ENCODE results near the gene RASA4.
"Not testable (repeated sequence)": the region's sequence is repeated elsewhere in the genome, so short reads cannot be mapped to it uniquely, and the experiment has no call there.

Gene RASA4

GRCh38 chr7:102627271-102627904 is 10.8 kb upstream of the RASA4 start:
- not testable (repeated sequence) for H3K36me3 ChIP-seq (ENCODE audit: control insufficient read depth in 2 of 2, insufficient read depth in 2 of 2, low read length in 2 of 2)

GRCh38 chr7:102618122-102618521 is 1.6 kb upstream of the RASA4 start:
- not testable (repeated sequence) for H3K9ac ChIP-seq (ENCODE audit: low read length in 2 of 2); H3K27me3 ChIP-seq (ENCODE audit: control insufficient read depth in 1 of 2, insufficient read depth in 2 of 2, low read length in 2 of 2); H3K27ac ChIP-seq (ENCODE audit: low read length); H3K4me1 ChIP-seq (ENCODE audit: control insufficient read depth, insufficient read depth, low read length); H3K9me3 ChIP-seq (ENCODE audit: control insufficient read depth in 2 of 2, low read length in 2 of 2); H3K4me3 ChIP-seq (ENCODE audit: low read length in 2 of 2); H3K36me3 ChIP-seq (ENCODE audit: control insufficient read depth in 2 of 2, insufficient read depth in 2 of 2, low read length in 2 of 2)

More at GRCh38 chr7:102627271-102627904, 10.8 kb upstream of the RASA4 start:
- not testable (repeated sequence) for H3K9ac ChIP-seq (ENCODE audit: low read length in 2 of 2); H3K4me1 ChIP-seq (ENCODE audit: control insufficient read depth, insufficient read depth, low read length); H3K27me3 ChIP-seq (ENCODE audit: control insufficient read depth in 1 of 2, insufficient read depth in 2 of 2, low read length in 2 of 2); H3K4me3 ChIP-seq (ENCODE audit: low read length in 2 of 2); H3K9me3 ChIP-seq (ENCODE audit: control insufficient read depth in 2 of 2, low read length in 2 of 2); H3K27ac ChIP-seq (ENCODE audit: low read length)

- H3K4me1 ChIP-seq (ENCODE audit: control insufficient read depth, insufficient read depth, low read length); H3K9ac ChIP-seq (ENCODE audit: low read length in 2 of 2); H3K4me3 ChIP-seq (ENCODE audit: low read length in 2 of 2); H3K9me3 ChIP-seq (ENCODE audit: control insufficient read depth in 2 of 2, low read length in 2 of 2); H3K27ac ChIP-seq (ENCODE audit: low read length); H3K36me3 ChIP-seq (ENCODE audit: control insufficient read depth in 2 of 2, insufficient read depth in 2 of 2, low read length in 2 of 2); H3K27me3 ChIP-seq (ENCODE audit: control insufficient read depth in 1 of 2, insufficient read depth in 2 of 2, low read length in 2 of 2): not testable (repeated sequence)
These were observed 626 bp downstream of the RASA4 start for GRCh38 chr7:102615930-102616329.

GRCh38 chr7:102614873-102615272 is 1.7 kb downstream of the RASA4 start:
- not testable (repeated sequence) for H3K4me1 ChIP-seq (ENCODE audit: control insufficient read depth, insufficient read depth, low read length); H3K27ac ChIP-seq (ENCODE audit: low read length)

GRCh38 chr7:102614346-102614697 is 2.2 kb downstream of the RASA4 start:
- H3K4me1 ChIP-seq (ENCODE audit: control insufficient read depth, insufficient read depth, low read length); H3K9ac ChIP-seq (ENCODE audit: low read length in 2 of 2); H3K27ac ChIP-seq (ENCODE audit: low read length); H3K27me3 ChIP-seq (ENCODE audit: control insufficient read depth in 1 of 2, insufficient read depth in 2 of 2, low read length in 2 of 2); H3K9me3 ChIP-seq (ENCODE audit: control insufficient read depth in 2 of 2, low read length in 2 of 2); H3K4me3 ChIP-seq (ENCODE audit: low read length in 2 of 2); H3K36me3 ChIP-seq (ENCODE audit: control insufficient read depth in 2 of 2, insufficient read depth in 2 of 2, low read length in 2 of 2): not testable (repeated sequence)

More at GRCh38 chr7:102614873-102615272, 1.7 kb downstream of the RASA4 start:
- H3K36me3 ChIP-seq (ENCODE audit: control insufficient read depth in 2 of 2, insufficient read depth in 2 of 2, low read length in 2 of 2); H3K9me3 ChIP-seq (ENCODE audit: control insufficient read depth in 2 of 2, low read length in 2 of 2); H3K9ac ChIP-seq (ENCODE audit: low read length in 2 of 2); H3K27me3 ChIP-seq (ENCODE audit: control insufficient read depth in 1 of 2, insufficient read depth in 2 of 2, low read length in 2 of 2); H3K4me3 ChIP-seq (ENCODE audit: low read length in 2 of 2): not testable (repeated sequence)

- H3K27ac ChIP-seq (ENCODE audit: low read length); H3K27me3 ChIP-seq (ENCODE audit: control insufficient read depth in 1 of 2, insufficient read depth in 2 of 2, low read length in 2 of 2); H3K9me3 ChIP-seq (ENCODE audit: control insufficient read depth in 2 of 2, low read length in 2 of 2); H3K9ac ChIP-seq (ENCODE audit: low read length in 2 of 2); H3K4me3 ChIP-seq (ENCODE audit: low read length in 2 of 2); H3K4me1 ChIP-seq (ENCODE audit: control insufficient read depth, insufficient read depth, low read length); H3K36me3 ChIP-seq (ENCODE audit: control insufficient read depth in 2 of 2, insufficient read depth in 2 of 2, low read length in 2 of 2): not testable (repeated sequence)
These were observed 2.8 kb downstream of the RASA4 start for GRCh38 chr7:102613575-102614345.

- not testable (repeated sequence) for H3K4me1 ChIP-seq (ENCODE audit: control insufficient read depth, insufficient read depth, low read length); H3K27me3 ChIP-seq (ENCODE audit: control insufficient read depth in 1 of 2, insufficient read depth in 2 of 2, low read length in 2 of 2); H3K9ac ChIP-seq (ENCODE audit: low read length in 2 of 2); H3K36me3 ChIP-seq (ENCODE audit: control insufficient read depth in 2 of 2, insufficient read depth in 2 of 2, low read length in 2 of 2); H3K9me3 ChIP-seq (ENCODE audit: control insufficient read depth in 2 of 2, low read length in 2 of 2)
- peak overlapping the region in 1 of 2 donors; percentile 47 for H3K4me3 ChIP-seq (ENCODE audit: low read length in 2 of 2)
- H3K27ac ChIP-seq (ENCODE audit: low read length), result peak overlapping the region; percentile 53
These were observed 4.8 kb downstream of the RASA4 start for GRCh38 chr7:102611675-102612325.

- H3K9ac ChIP-seq (ENCODE audit: low read length in 2 of 2); H3K36me3 ChIP-seq (ENCODE audit: control insufficient read depth in 2 of 2, insufficient read depth in 2 of 2, low read length in 2 of 2); H3K4me3 ChIP-seq (ENCODE audit: low read length in 2 of 2); H3K27me3 ChIP-seq (ENCODE audit: control insufficient read depth in 1 of 2, insufficient read depth in 2 of 2, low read length in 2 of 2); H3K9me3 ChIP-seq (ENCODE audit: control insufficient read depth in 2 of 2, low read length in 2 of 2); H3K4me1 ChIP-seq (ENCODE audit: control insufficient read depth, insufficient read depth, low read length); H3K27ac ChIP-seq (ENCODE audit: low read length): not testable (repeated sequence)
These were observed 5.4 kb downstream of the RASA4 start for GRCh38 chr7:102611013-102611674.

- not testable (repeated sequence) for H3K27me3 ChIP-seq (ENCODE audit: control insufficient read depth in 1 of 2, insufficient read depth in 2 of 2, low read length in 2 of 2); H3K9ac ChIP-seq (ENCODE audit: low read length in 2 of 2); H3K36me3 ChIP-seq (ENCODE audit: control insufficient read depth in 2 of 2, insufficient read depth in 2 of 2, low read length in 2 of 2); H3K4me3 ChIP-seq (ENCODE audit: low read length in 2 of 2); H3K9me3 ChIP-seq (ENCODE audit: control insufficient read depth in 2 of 2, low read length in 2 of 2); H3K4me1 ChIP-seq (ENCODE audit: control insufficient read depth, insufficient read depth, low read length); H3K27ac ChIP-seq (ENCODE audit: low read length)
These were observed 6.1 kb downstream of the RASA4 start for GRCh38 chr7:102610441-102610840.

- H3K9ac ChIP-seq (ENCODE audit: low read length in 2 of 2); H3K27me3 ChIP-seq (ENCODE audit: control insufficient read depth in 1 of 2, insufficient read depth in 2 of 2, low read length in 2 of 2); H3K36me3 ChIP-seq (ENCODE audit: control insufficient read depth in 2 of 2, insufficient read depth in 2 of 2, low read length in 2 of 2); H3K9me3 ChIP-seq (ENCODE audit: control insufficient read depth in 2 of 2, low read length in 2 of 2); H3K4me1 ChIP-seq (ENCODE audit: control insufficient read depth, insufficient read depth, low read length); H3K27ac ChIP-seq (ENCODE audit: low read length); H3K4me3 ChIP-seq (ENCODE audit: low read length in 2 of 2): not testable (repeated sequence)
These were observed 6.8 kb downstream of the RASA4 start for GRCh38 chr7:102609734-102610133.

- not testable (repeated sequence) for H3K4me3 ChIP-seq (ENCODE audit: low read length in 2 of 2)
These were observed 9.7 kb downstream of the RASA4 start for GRCh38 chr7:102606848-102607247.

More at GRCh38 chr7:102606848-102607247, 9.7 kb downstream of the RASA4 start:
- H3K36me3 ChIP-seq (ENCODE audit: control insufficient read depth in 2 of 2, insufficient read depth in 2 of 2, low read length in 2 of 2); H3K27me3 ChIP-seq (ENCODE audit: control insufficient read depth in 1 of 2, insufficient read depth in 2 of 2, low read length in 2 of 2); H3K9ac ChIP-seq (ENCODE audit: low read length in 2 of 2); H3K9me3 ChIP-seq (ENCODE audit: control insufficient read depth in 2 of 2, low read length in 2 of 2); H3K4me1 ChIP-seq (ENCODE audit: control insufficient read depth, insufficient read depth, low read length); H3K27ac ChIP-seq (ENCODE audit: low read length): not testable (repeated sequence)

Measured in stomach smooth muscle (tissue), 2 donors.